22Rv1 (cell line): ENCODE measurements around the gene LAMP1.

Source experiments
- CTCF ChIP-seq: fragments of 450-650 bp; IDR thresholded peaks from 2 replicates; pipeline ENCODE4 v1.5.1; 2017; ENCODE audit warnings: mild to moderate bottlenecking
- ZFX ChIP-seq: fragments of 450-650 bp; IDR thresholded peaks from 2 replicates; pipeline ENCODE4 v1.6.1; 2017; ENCODE audit warnings: antibody characterized with exemption, borderline replicate concordance

GRCh38 chr13:113327391-113327765, 30.3 kb downstream of the LAMP1 start:
- TF ChIP-seq CTCF, result no peak
- TF ChIP-seq ZFX, result no peak
